Activated naive CD8-positive, alpha-beta T cell treated with anti-CD3 and anti-CD28 coated beads for 36 hours (primary cell): ENCODE data around the gene ZNF407. TPM values are rescaled to one million over a fixed set of nuclear protein-coding genes. Genes with fewer than 3 reads are reported as not detected.

ENCODE experiments used
- DNase-seq: peaks from one replicate; pipeline ENCODE4 v3.0.0; 2021
- H3K27ac Mint-ChIP-seq: one replicate; pipeline ENCODE4 v1.8.0; 2022; ENCODE audit warnings: mild to moderate bottlenecking, moderate library complexity, mixed read lengths
- H3K27me3 Mint-ChIP-seq: one replicate; pipeline ENCODE4 v1.8.0; 2022; ENCODE audit warnings: mild to moderate bottlenecking, mixed read lengths
- H3K36me3 Mint-ChIP-seq: one replicate; pipeline ENCODE4 v1.8.0; 2021; ENCODE audit warnings: mild to moderate bottlenecking, mixed read lengths
- H3K4me1 Mint-ChIP-seq: one replicate; pipeline ENCODE4 v1.8.0; 2021; ENCODE audit warnings: mixed read lengths
- H3K4me3 Mint-ChIP-seq: one replicate; pipeline ENCODE4 v1.8.0; 2022; ENCODE audit warnings: mild to moderate bottlenecking, moderate library complexity, mixed read lengths
- H3K9me3 Mint-ChIP-seq: one replicate; pipeline ENCODE4 v1.8.0; 2022; ENCODE audit warnings: mixed read lengths
- total RNA-seq, 2 experiments: library from RNA; stranded (reverse); gene quantifications; one replicate each; pipeline ENCODE4 v1.2.3, GENCODE V29; 2021

ZNF407 gene
- total RNA-seq, 2 experiments from 2014 or later = 9.6 to 10.3 TPM

DNA sequence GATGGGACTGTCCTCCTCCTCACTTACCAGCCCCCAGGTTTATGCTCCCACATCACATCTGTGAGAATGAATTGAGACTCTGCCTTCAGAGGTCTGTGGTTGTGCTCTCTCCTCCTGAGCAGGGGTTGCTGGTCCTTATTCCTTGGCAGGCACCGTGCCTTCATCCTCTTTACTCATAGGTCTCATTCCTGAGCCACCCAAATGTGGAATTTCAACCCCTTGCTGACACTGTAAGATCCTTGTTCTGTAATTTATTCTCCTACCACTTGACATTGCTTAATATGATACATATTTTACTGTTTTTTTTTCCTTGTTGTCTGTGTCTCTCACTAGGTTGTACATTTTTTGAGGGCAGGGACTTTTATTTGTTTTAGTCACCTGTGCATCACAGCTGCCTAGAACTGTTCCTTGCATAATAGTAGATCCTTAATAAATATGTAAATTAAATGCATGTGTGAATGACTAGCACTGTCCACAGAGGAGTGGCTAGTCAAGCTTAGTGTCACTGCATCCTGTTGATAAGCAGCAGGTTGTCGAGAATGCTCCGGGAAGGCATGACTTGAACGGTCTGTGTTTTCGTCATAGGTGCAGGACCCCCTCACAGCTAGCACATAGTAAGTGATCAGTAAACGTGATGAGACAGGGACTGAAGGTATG is 180.6 kb downstream of the ZNF407 start:
- Mint-ChIP-seq H3K9me3 (no peaks in the 10 kb centered on the region), H3K36me3 (peaks cover 6% of the 10 kb centered on the region), H3K4me3 (no peak overlapping the region), H3K27me3 (no peaks in the 10 kb centered on the region), H3K27ac (no peak overlapping the region), H3K4me1 (peaks cover 1% of the 10 kb centered on the region)
- DNase-seq = no peak

DNA sequence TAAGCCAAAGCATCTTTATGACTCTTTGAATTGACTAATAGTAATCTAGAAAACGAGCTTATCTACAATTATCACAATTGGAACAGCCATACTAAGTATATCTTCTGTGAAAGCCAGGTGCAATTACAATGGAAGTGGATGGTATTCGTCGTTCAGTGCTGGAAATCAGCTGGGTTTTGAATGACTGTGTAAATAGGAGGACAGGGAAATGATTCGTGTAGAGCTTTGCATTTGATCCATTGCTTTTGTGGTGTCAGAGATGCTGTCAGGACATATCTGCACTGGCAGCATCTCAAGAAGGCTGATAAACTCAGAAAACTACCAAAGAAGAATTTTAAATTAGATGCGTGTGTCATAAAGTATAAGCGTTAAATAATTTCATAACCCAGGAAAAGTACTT is 187.1 kb downstream of the ZNF407 start:
- no peaks in the 10 kb centered on the region for H3K27me3 Mint-ChIP-seq
- peaks cover 13% of the 10 kb centered on the region for H3K36me3 Mint-ChIP-seq
- no peak overlapping the region for H3K4me3 Mint-ChIP-seq
- no peak for DNase-seq
- no peaks in the 10 kb centered on the region for H3K4me1 Mint-ChIP-seq
- no peak overlapping the region for H3K27ac Mint-ChIP-seq
- H3K9me3 Mint-ChIP-seq = no peaks in the 10 kb centered on the region

GRCh38 chr18:74785632-74786031 is 188.0 kb downstream of the ZNF407 start:
- Mint-ChIP-seq H3K9me3 (no peaks in the 10 kb centered on the region), H3K27ac (no peak overlapping the region), H3K27me3 (no peaks in the 10 kb centered on the region), H3K36me3 (peaks cover 13% of the 10 kb centered on the region), H3K4me1 (no peaks in the 10 kb centered on the region), H3K4me3 (no peak overlapping the region)
- DNase-seq = no peak

- no peaks in the 10 kb centered on the region for H3K9me3 Mint-ChIP-seq
- no peak overlapping the region for H3K4me3 Mint-ChIP-seq
- peaks cover 13% of the 10 kb centered on the region for H3K36me3 Mint-ChIP-seq
- H3K27me3 Mint-ChIP-seq = no peaks in the 10 kb centered on the region
- H3K4me1 Mint-ChIP-seq = no peaks in the 10 kb centered on the region
- no peak overlapping the region for H3K27ac Mint-ChIP-seq
- no peak for DNase-seq
Observed at GRCh38 chr18:74788657-74789056, 191.0 kb downstream of the ZNF407 start.

DNA sequence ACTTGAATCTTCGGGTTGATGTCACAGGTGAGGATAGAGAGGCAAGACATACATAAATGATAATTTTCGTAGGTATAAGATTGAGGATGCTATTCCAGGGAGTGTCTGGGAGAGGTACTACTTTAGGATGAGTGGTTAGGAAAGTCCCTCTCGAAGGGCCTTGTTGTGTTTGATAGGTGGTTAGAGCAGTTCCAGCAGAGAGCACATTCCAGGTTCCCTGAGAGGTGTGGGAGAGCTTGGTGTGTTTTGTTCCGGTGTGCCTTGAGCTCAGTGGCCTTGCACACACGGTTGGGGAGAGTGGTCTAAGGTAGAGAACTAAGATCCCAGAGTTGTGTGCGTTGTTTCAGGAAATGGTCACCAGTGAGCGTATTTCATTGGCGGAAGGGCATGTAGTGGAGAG is 191.4 kb downstream of the ZNF407 start:
- no peak overlapping the region for H3K27ac Mint-ChIP-seq
- H3K27me3 Mint-ChIP-seq = no peaks in the 10 kb centered on the region
- no peaks in the 10 kb centered on the region for H3K4me1 Mint-ChIP-seq
- no peak overlapping the region for H3K4me3 Mint-ChIP-seq
- no peaks in the 10 kb centered on the region for H3K9me3 Mint-ChIP-seq
- no peak for DNase-seq
- peaks cover 15% of the 10 kb centered on the region for H3K36me3 Mint-ChIP-seq

GRCh38 chr18:74790451-74790850 is 192.8 kb downstream of the ZNF407 start:
- DNase-seq = no peak
- Mint-ChIP-seq H3K9me3 (no peaks in the 10 kb centered on the region), H3K4me3 (no peak overlapping the region), H3K4me1 (no peaks in the 10 kb centered on the region), H3K27ac (no peak overlapping the region), H3K27me3 (no peaks in the 10 kb centered on the region), H3K36me3 (peaks cover 13% of the 10 kb centered on the region)

- H3K4me3 Mint-ChIP-seq = no peak overlapping the region
- DNase-seq = no peak
- H3K9me3 Mint-ChIP-seq = no peaks in the 10 kb centered on the region
- H3K4me1 Mint-ChIP-seq = no peaks in the 10 kb centered on the region
- H3K27me3 Mint-ChIP-seq = no peaks in the 10 kb centered on the region
- H3K27ac Mint-ChIP-seq = no peak overlapping the region
- H3K36me3 Mint-ChIP-seq = peaks cover 13% of the 10 kb centered on the region
Observed at GRCh38 chr18:74791501-74792194, 194.0 kb downstream of the ZNF407 start.

DNA sequence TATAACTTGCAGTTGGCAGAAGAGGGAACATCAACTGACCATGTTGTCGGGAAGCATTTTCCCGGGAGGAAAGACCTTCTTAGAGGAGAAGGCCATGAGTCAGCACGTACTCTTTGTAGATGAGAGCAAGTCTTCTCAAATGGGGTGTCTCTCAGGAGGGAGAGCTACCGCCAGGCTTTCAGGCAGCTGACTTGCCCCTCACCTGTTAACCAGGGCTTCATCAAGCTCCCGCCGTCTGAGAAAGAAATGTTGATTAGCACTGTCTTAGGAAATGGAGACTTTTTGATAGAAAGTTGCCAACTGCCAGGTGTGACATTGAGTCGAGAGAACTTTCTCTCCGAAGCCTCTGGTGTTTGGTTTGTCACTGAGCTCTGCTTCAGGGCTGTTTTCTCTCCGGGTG is 196.1 kb downstream of the ZNF407 start:
- no peak for DNase-seq
- Mint-ChIP-seq H3K4me1 (peaks cover 16% of the 10 kb centered on the region), H3K4me3 (no peak overlapping the region), H3K9me3 (no peaks in the 10 kb centered on the region), H3K27ac (no peak overlapping the region), H3K27me3 (no peaks in the 10 kb centered on the region), H3K36me3 (peaks cover 11% of the 10 kb centered on the region)

- DNase-seq = no peak
- Mint-ChIP-seq H3K4me1 (peaks cover 16% of the 10 kb centered on the region), H3K9me3 (no peaks in the 10 kb centered on the region), H3K4me3 (no peak overlapping the region), H3K27ac (no peak overlapping the region), H3K36me3 (peaks cover 4% of the 10 kb centered on the region), H3K27me3 (no peaks in the 10 kb centered on the region)
Observed at GRCh38 chr18:74795751-74796150, 198.1 kb downstream of the ZNF407 start.

DNA sequence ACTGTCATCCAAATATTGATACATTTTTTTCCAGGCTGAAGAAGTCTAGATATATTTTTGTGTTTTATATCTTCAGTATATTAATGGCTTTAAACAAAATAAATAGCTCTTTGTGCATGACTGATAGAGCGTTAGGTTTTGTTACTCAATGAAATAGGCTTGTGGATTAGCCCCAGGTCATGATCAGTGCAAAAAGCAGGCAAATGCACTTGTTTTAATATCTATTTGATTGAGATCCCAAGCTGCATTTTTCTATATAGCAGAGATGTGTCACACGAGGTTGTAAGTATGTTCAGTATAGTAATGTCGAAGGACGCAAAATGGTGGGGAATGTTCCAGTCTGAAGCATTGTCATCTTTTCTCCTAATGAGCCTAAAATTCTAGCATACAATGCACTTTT is 198.5 kb downstream of the ZNF407 start:
- H3K4me1 Mint-ChIP-seq = peaks cover 16% of the 10 kb centered on the region
- no peak overlapping the region for H3K27ac Mint-ChIP-seq
- no peak overlapping the region for H3K4me3 Mint-ChIP-seq
- no peak for DNase-seq
- peaks cover 4% of the 10 kb centered on the region for H3K36me3 Mint-ChIP-seq
- no peaks in the 10 kb centered on the region for H3K27me3 Mint-ChIP-seq
- H3K9me3 Mint-ChIP-seq = no peaks in the 10 kb centered on the region

GRCh38 chr18:74796841-74797576 is 199.3 kb downstream of the ZNF407 start:
- H3K4me3 Mint-ChIP-seq = no peak overlapping the region
- peak; percentile 7 for DNase-seq
- peaks cover 16% of the 10 kb centered on the region for H3K4me1 Mint-ChIP-seq

DNA sequence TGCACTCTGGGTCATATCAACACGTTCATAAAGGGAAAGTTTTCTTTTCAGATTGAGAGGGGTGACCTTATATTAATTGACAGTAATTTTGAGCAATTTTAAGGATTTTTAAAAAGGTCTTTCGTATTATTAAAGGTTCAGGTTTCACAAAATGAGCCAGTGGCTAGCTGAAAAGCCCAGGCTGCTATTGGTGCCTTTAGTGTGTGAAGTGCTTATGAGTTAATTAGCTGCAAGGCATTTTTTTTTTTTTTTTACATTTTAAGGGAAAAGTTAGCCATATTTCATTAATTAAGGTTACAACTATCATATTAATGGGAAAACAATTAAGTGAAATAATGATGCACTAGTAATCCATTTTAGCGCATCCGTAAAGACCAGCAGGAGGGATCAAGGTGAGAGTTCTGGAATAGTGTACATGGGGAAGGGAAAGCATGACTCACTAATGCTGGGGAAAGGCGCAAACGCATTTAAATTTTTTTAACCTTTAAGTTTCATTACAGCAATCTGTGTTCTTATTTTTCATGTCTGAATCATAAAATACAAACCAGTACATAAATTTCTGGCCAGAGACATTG is 200.0 kb downstream of the ZNF407 start:
- DNase-seq = no peak
- no peaks in the 10 kb centered on the region for H3K9me3 Mint-ChIP-seq
- no peak overlapping the region for H3K27ac Mint-ChIP-seq
- H3K27me3 Mint-ChIP-seq = no peaks in the 10 kb centered on the region
- peaks cover 16% of the 10 kb centered on the region for H3K4me1 Mint-ChIP-seq
- peaks cover 4% of the 10 kb centered on the region for H3K36me3 Mint-ChIP-seq
- H3K4me3 Mint-ChIP-seq = no peak overlapping the region

More at GRCh38 chr18:74796841-74797576, 199.3 kb downstream of the ZNF407 start:
- no peaks in the 10 kb centered on the region for H3K27me3 Mint-ChIP-seq
- peaks cover 4% of the 10 kb centered on the region for H3K36me3 Mint-ChIP-seq
- no peaks in the 10 kb centered on the region for H3K9me3 Mint-ChIP-seq
- no peak overlapping the region for H3K27ac Mint-ChIP-seq

DNA sequence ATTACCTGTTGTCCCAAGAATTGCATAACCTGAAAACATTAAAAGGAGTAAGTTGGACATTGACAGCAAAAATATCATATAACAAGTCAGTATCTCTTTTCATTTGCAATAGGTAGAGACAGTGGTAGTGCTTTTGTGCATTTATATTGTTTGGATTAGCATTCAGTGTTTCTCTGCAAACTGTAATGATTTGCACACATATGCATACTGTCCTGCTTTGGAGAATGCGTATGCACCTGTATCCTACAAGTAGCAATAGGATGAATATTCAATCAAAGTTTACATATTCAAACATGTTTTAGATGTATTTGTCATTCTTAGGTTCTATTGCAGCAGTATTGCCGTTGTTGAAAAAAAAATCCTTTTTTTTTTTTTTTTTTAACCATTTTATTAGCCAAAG is 201.9 kb downstream of the ZNF407 start:
- Mint-ChIP-seq H3K4me1 (peaks cover 17% of the 10 kb centered on the region), H3K4me3 (no peak overlapping the region), H3K27me3 (no peaks in the 10 kb centered on the region), H3K27ac (no peak overlapping the region), H3K9me3 (no peaks in the 10 kb centered on the region), H3K36me3 (peaks cover 3% of the 10 kb centered on the region)
- no peak for DNase-seq

GRCh38 chr18:74800098-74800497 is 202.4 kb downstream of the ZNF407 start:
- peaks cover 4% of the 10 kb centered on the region for H3K36me3 Mint-ChIP-seq

DNA sequence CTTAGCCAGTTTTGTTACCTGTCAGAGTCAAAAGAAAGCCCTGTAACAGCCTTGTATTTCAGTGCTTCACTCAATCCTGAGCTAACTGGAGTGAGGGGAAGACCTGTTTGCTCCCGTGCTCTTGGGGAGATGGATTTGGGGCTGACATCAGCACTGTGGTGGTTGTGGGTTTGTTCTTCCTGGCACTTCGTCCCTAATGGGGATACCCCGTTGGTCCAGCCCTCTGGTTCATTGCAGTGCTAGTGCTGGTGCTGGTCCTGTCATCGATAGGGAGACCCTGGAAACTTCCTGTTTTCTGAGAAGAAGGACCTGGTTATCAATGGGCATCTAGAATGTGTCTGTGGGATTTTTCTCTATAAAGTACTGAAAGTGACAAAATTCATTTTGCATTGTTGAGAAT is 205.4 kb downstream of the ZNF407 start:
- peaks cover 9% of the 10 kb centered on the region for H3K36me3 Mint-ChIP-seq
- no peak overlapping the region for H3K27ac Mint-ChIP-seq
- no peak for DNase-seq
- no peaks in the 10 kb centered on the region for H3K9me3 Mint-ChIP-seq
- H3K4me3 Mint-ChIP-seq = no peak overlapping the region
- H3K27me3 Mint-ChIP-seq = no peaks in the 10 kb centered on the region
- H3K4me1 Mint-ChIP-seq = peaks cover 17% of the 10 kb centered on the region

More at GRCh38 chr18:74800098-74800497, 202.4 kb downstream of the ZNF407 start:
- no peak overlapping the region for H3K4me3 Mint-ChIP-seq
- DNase-seq = no peak
- H3K27ac Mint-ChIP-seq = no peak overlapping the region
- no peaks in the 10 kb centered on the region for H3K9me3 Mint-ChIP-seq
- no peaks in the 10 kb centered on the region for H3K27me3 Mint-ChIP-seq
- H3K4me1 Mint-ChIP-seq = peaks cover 17% of the 10 kb centered on the region
